Transverse colon (tissue), 4 donors: ENCODE results near the gene ARHGAP42.

Source experiments
- POLR2AphosphoS5 ChIP-seq, 3 donors: sonication (generic); formaldehyde crosslinking; IDR thresholded peaks; one replicate each; pipeline ENCODE4 v1.6.1; 2016; ENCODE audit warnings: antibody characterized with exemption in 3 of 3
- TF ChIP-seq, protein P1 (sequence below), 5 experiments: fragments of 200-600 bp in 3 of 5; fragments of 450-650 bp in 2 of 5; sonication (generic) in 3 of 5; IDR thresholded peaks; 1 replicate in 2 of 5; 2 replicates in 3 of 5; pipeline ENCODE4 v1.5.1; 2016 to 2017; ENCODE audit warnings: antibody characterized with exemption in 5 of 5, inconsistent platforms in 3 of 5, mild to moderate bottlenecking in 2 of 5, moderate library complexity in 1 of 5

DNA sequence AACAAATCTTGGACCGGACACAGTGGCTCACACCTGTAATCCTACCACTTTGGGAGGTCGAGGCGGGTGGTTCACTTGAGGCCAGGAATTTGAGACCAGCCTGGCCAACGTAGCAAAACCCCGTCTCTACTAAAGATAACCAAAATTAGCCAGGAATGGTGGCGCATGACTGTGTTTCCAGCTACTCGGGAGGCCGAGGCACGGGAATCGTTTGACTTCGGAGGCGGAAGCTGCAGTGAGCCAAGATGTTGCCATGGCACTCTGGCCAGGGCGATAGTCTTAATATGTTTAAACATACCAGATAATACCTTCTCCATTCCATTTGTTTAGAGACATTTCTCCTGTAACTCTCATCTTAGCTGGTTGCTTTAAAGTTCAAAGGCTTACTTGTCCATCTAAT is 218.6 kb downstream of the ARHGAP42 start:
- TF ChIP-seq, protein P1, sequence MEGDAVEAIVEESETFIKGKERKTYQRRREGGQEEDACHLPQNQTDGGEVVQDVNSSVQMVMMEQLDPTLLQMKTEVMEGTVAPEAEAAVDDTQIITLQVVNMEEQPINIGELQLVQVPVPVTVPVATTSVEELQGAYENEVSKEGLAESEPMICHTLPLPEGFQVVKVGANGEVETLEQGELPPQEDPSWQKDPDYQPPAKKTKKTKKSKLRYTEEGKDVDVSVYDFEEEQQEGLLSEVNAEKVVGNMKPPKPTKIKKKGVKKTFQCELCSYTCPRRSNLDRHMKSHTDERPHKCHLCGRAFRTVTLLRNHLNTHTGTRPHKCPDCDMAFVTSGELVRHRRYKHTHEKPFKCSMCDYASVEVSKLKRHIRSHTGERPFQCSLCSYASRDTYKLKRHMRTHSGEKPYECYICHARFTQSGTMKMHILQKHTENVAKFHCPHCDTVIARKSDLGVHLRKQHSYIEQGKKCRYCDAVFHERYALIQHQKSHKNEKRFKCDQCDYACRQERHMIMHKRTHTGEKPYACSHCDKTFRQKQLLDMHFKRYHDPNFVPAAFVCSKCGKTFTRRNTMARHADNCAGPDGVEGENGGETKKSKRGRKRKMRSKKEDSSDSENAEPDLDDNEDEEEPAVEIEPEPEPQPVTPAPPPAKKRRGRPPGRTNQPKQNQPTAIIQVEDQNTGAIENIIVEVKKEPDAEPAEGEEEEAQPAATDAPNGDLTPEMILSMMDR (IDR thresholded peaks at IDR 0.05) = no peak
- no peak for TF ChIP-seq POLR2AphosphoS5 (IDR thresholded peaks at IDR 0.05)
